GM21737 (cell line): ENCODE results near the gene RTBDN.
A peak's percentile ranks its signal among the peaks of the same experiment; 100 is the strongest.

ENCODE experiments used
- ATAC-seq: cut with Tn5 transposase; IDR thresholded peaks from one replicate; pipeline ENCODE4 v1.9.1; 2021; ENCODE audit warnings: mild to moderate bottlenecking, moderate library complexity; ENCODE audit not compliant: unreplicated experiment

Gene RTBDN

DNA sequence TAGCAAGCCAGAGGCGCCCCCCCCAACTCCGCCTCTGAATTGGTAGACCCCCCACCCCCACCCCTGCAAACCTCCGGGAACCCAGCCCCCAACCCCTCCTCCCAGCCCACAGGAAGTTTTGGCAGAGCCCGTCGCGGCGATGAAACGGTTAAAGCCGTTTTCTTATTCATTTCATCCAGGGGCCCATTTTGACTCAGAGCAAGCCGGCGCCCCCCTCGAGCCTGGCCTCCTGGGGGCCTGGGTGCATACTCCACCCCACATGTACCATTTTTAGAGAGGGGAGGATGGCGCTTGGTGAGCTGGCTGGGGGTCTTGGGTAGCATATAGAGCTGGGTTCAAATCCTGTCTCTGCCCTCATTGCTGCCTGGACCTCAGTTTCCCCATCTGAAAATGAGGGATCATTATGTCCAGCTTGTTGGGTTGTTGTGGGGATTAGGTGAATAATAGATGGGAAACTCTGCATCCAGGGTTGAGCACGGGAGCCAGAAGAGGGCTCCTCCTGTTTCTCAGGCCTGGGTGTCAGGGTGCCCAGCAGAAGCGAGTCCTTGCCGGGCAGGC, 51.0 kb downstream of the RTBDN start:
- no peak for ATAC-seq

DNA sequence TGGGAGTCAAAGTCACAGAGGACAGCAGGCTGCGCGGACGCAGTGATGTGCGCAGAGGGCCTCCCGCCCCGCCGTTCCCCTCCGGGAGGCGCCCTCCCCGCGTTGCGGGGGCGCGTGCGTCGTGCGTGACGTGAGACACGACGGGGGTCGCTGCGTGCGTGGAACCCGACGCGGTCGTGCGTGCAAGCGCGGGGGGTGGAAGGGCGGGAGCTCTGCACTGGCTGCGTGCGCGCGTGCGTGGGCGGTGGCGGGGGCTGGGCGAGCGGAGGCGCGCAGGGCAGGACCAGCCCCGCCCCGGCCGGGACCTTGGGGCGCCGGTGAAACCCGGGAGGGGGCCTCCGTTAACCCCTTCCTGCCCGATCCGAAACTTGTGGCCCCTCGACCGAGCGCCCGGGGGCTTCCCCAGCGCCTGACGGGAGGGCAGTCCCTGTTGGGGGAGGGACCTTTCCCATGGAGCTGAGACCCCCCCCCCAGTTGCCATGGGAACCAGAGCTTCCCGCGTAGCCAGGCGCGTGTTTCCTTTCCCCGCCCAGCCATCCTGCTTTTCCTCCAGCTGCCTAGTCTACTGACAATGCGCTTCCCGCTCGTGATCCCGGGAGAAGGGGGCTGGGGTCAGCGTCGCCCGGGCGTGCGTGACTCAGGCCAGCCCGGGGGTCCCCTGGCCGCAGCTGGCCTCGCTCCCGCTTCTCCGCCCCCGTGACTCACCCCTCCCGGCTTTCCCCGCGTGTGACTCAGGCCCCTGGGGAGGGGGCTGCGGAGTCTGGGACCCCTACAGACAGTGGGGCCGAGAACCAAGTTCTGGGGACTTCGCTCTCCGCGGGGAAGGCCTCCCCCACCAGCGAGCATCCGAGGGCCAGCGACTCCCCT, 51.7 kb downstream of the RTBDN start:
- ATAC-seq = peak; percentile 29

DNA sequence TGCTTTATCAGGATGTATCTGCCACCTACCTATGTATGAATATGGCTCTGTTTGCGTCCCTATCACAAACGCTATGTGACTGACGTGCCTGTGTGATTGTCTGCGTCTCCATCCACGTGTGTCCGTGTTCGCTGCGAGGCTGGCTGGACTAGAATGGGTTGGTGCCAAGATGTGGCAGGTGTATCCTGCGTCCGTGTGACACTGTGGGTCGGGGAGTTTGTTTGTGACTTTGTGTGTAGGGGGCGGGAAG, 52.3 kb downstream of the RTBDN start:
- ATAC-seq = no peak

DNA sequence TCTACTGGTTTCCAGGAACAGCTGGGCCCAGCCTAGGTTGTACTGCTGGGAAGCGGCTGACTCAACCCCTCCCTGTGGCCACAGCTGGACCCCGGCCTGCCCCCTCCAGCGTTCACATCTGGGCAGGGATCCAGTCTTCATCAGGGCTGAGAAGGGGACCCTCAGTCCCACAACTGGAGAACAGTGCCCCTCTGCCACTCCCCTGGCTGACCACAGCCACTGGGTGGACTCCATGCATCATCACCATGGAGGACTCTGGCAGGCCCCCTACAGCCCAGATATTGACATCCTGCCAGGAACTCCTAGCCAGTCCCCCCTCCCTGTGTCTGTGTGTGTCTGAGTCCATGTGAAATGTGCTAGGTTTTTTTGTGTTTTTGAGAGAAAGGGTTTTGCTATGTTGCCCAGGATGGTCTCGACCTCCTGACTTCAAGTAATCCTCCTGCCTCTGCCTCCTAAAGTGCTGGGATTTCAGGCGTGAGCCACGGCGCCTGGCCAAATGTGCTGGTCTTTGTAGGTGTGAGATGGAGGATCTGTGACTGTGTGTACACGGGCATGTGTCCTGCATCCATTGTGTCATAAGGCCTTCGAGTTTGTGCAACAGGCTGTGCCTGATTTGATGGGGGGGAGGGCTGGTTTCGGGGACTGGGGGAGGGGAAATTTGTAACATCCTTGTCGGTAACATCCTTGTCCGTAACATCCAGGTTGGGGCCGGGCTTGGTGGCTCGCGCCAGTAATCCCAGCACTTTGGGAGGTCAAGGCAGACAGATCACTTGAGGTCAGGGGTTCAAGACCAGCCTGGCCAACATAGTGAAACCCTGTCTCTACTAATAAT, 55.0 kb downstream of the RTBDN start:
- no peak for ATAC-seq

DNA sequence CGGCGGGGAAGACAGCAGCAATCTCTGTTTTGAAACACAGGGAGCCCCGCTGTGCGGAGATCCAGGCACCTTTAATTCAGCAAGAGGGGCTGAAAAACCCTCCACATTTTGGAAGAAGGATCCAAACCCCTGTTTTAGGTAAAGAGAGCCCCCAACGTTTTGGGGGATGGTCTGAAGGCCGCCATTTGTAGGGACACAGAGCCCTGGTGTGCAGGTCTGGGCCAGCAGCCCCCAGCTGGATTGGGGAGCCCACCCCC, 55.5 kb downstream of the RTBDN start:
- no peak for ATAC-seq

DNA sequence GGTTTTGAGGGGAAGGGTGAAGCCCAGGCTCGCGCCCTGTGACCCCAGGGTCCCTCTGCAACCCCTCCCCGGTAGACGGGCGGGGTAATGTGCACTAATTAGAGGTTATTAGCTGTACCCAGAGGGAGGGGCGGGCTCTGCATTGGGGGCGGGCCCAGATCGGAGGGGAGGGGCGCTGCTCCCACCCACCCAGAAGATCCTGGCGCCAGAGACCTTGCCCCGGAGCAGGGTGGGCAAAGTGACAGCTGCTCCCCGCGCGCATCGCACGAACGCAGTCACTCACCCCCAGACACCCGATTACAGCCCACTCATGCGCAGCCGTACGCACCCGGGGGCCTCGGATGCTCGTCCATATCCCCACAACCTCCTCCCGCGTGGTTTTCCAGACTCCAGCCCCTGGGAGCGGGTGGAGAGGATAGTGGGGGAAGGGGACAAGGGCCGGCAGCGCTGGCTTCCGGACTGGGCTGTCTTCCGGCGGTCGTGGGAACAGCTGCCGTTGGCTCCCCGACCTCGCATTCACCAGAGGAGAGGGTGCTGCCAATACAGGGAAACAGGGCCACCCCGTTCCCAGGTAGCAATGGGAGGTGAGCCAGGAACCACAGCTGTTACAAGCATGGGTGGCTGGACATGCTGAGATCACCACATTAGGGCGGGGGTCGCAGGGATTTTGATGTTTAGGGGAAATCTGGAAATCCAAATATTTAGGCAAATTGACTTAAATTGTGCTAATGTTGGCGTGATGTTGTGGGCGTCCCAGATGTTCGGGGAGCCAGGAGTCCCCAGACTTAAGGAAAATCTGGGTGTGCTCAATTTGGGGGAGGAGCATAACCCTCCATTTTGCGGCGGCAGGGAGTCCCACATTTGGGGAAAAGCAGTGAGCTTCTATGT, 56.1 kb downstream of the RTBDN start:
- ATAC-seq = peak; percentile 10

DNA sequence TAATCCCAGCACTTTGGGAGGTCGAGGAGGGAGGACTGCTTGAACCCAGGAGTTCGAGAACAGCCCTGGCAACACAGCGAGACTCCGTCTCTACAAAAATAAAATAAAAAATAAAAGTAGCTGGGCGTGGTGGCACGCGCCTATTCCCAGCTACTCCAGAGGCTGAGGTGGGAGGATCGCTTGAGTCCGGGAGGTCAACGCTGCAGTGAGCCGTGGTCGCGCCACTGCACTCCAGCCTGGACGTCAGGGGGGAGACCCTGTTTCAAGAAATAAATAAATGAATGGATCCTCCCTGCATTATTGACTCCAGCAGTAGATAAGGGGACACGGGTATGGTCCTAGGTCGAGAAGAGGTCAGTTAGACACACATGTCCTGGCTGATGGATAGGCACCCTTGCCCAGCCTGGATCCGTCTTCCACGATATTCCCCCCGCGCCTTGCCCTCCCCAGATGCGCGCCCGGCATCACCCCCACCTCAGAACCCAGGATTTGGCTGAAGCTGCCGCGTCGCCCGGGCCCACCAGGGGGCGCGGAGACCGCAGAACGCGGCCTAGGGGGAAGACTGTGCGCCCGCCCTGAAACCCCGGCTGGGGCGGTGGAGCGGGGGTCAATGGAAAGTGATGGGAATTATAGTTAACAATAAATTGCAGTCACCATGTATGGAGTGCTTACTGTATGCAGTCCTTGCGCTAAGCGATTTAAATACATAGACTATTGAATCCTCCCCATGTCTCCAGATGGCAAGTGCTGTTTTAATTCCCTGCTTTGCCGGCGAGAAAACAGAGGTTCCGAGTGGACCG, 57.0 kb downstream of the RTBDN start:
- ATAC-seq = peak; percentile 46
